PFSK-1 (cell line): Measurements from ENCODE around the gene MUCL1.

Source experiments
- FOXP2 ChIP-seq: optimal IDR thresholded peaks from 2 replicates; pipeline ENCODE3; 2011; ENCODE audit warnings: borderline replicate concordance, control low read depth, inconsistent platforms; ENCODE audit not compliant: insufficient read depth; ENCODE audit errors: extremely low read length, extremely low read depth
- POLR2AphosphoS5 ChIP-seq: IDR thresholded peaks from 2 replicates; pipeline ENCODE4 v1.6.1; 2012; ENCODE audit warnings: low read depth, mild to moderate bottlenecking, control low read depth, low read length, moderate library complexity
- SIN3A ChIP-seq: IDR thresholded peaks from 2 replicates; pipeline ENCODE4 v1.6.1; 2012; ENCODE audit warnings: mild to moderate bottlenecking, low read length, moderate library complexity, borderline replicate concordance; ENCODE audit not compliant: insufficient read depth
- TAF1 ChIP-seq: IDR thresholded peaks from 2 replicates; pipeline ENCODE4 v1.6.1; 2012; ENCODE audit warnings: low read length, control low read depth, borderline replicate concordance; ENCODE audit not compliant: insufficient read depth
- TF ChIP-seq, protein P1 (sequence below), 2 experiments: IDR thresholded peaks; 2 replicates each; pipeline versions ENCODE4 v1.6.1 to v1.8.0; 2011 to 2012; ENCODE audit warnings: low read depth in 2 of 2, low read length in 2 of 2, control low read depth in 1 of 2, inconsistent platforms in 1 of 2, mild to moderate bottlenecking in 1 of 2, moderate library complexity in 1 of 2; ENCODE audit not compliant: insufficient read depth in 1 of 2

Gene MUCL1

GRCh38 chr12:54863948-54864618 is 9.8 kb downstream of the MUCL1 start:
- TF ChIP-seq FOXP2 (no peak), TAF1 (no peak), POLR2AphosphoS5 (no peak), SIN3A (no peak)
- TF ChIP-seq, protein P1, sequence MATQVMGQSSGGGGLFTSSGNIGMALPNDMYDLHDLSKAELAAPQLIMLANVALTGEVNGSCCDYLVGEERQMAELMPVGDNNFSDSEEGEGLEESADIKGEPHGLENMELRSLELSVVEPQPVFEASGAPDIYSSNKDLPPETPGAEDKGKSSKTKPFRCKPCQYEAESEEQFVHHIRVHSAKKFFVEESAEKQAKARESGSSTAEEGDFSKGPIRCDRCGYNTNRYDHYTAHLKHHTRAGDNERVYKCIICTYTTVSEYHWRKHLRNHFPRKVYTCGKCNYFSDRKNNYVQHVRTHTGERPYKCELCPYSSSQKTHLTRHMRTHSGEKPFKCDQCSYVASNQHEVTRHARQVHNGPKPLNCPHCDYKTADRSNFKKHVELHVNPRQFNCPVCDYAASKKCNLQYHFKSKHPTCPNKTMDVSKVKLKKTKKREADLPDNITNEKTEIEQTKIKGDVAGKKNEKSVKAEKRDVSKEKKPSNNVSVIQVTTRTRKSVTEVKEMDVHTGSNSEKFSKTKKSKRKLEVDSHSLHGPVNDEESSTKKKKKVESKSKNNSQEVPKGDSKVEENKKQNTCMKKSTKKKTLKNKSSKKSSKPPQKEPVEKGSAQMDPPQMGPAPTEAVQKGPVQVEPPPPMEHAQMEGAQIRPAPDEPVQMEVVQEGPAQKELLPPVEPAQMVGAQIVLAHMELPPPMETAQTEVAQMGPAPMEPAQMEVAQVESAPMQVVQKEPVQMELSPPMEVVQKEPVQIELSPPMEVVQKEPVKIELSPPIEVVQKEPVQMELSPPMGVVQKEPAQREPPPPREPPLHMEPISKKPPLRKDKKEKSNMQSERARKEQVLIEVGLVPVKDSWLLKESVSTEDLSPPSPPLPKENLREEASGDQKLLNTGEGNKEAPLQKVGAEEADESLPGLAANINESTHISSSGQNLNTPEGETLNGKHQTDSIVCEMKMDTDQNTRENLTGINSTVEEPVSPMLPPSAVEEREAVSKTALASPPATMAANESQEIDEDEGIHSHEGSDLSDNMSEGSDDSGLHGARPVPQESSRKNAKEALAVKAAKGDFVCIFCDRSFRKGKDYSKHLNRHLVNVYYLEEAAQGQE (IDR thresholded peaks at IDR 0.05; ENCODE audit: insufficient read depth in 1 of 2, low read depth in 2 of 2, low read length in 2 of 2): no peak

GRCh38 chr12:54865683-54866324 is 11.5 kb downstream of the MUCL1 start:
- TF ChIP-seq POLR2AphosphoS5 (no peak), FOXP2 (no peak), TAF1 (no peak), SIN3A (no peak)
- TF ChIP-seq, protein P1 (IDR thresholded peaks at IDR 0.05; ENCODE audit: insufficient read depth in 1 of 2, low read depth in 2 of 2, low read length in 2 of 2): no peak

- TF ChIP-seq, protein P1 (IDR thresholded peaks at IDR 0.05; ENCODE audit: insufficient read depth in 1 of 2, low read depth in 2 of 2, low read length in 2 of 2): no peak
- TF ChIP-seq TAF1 (no peak), FOXP2 (no peak), SIN3A (no peak), POLR2AphosphoS5 (no peak)
Measured at GRCh38 chr12:54868690-54869089, 14.4 kb downstream of the MUCL1 start.

DNA sequence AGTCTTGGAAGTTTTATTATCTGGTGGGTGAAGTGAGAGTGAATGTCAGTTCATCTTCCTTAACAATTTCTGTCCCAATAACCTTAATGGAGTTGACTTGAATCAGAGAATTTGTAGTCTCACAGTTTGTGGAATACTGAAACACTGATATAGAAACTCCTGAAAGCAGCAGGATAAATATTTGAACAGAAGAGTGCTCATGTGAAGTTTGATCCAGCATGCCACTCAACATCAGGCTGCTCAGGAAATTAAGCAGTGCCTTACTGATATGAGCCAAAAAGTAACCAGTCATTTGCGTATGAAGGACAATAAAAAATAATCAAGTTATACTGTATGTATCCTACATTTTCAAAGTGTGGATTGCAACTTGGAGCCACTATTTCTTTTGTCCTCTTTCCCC is 15.7 kb downstream of the MUCL1 start:
- TF ChIP-seq FOXP2 (no peak), SIN3A (no peak), POLR2AphosphoS5 (no peak), TAF1 (no peak)
- TF ChIP-seq, protein P1 (IDR thresholded peaks at IDR 0.05; ENCODE audit: insufficient read depth in 1 of 2, low read depth in 2 of 2, low read length in 2 of 2): no peak
